Upper lobe of left lung (tissue), 4 donors: ENCODE data around the gene ZBTB40.

Source experiments
- CTCF ChIP-seq, 6 experiments: fragments of 450-650 bp in 4 of 6; fragments of 200-600 bp in 2 of 6; sonication (generic) in 2 of 6; IDR thresholded peaks; one replicate each; pipeline ENCODE4 v1.5.1; 2016 to 2019; ENCODE audit warnings: antibody characterized with exemption in 6 of 6
- POLR2A ChIP-seq, 4 donors: fragments of 450-650 bp; IDR thresholded peaks; one replicate each; pipeline ENCODE4 v1.5.1; 2016 to 2017; ENCODE audit warnings: antibody characterized with exemption in 4 of 4, mild to moderate bottlenecking in 2 of 4
- POLR2AphosphoS5 ChIP-seq, 2 donors: sonication (generic); formaldehyde crosslinking; IDR thresholded peaks; one replicate each; pipeline ENCODE4 v1.5.1; 2017; ENCODE audit warnings: antibody characterized with exemption in 2 of 2

GRCh38 chr1:22410928-22411495 lies 40.6 kb upstream of the ZBTB40 start:
- no peak for TF ChIP-seq POLR2AphosphoS5 (IDR thresholded peaks at IDR 0.05)
- TF ChIP-seq CTCF (IDR thresholded peaks at IDR 0.05), result no peak
- TF ChIP-seq POLR2A (IDR thresholded peaks at IDR 0.05), result no peak
